Stimulated activated CD4-positive, alpha-beta T cell treated with anti-CD3 and anti-CD28 coated beads, Interleukin-15, amount 100 ng/mL, for 1 hour (primary cell): ENCODE results near the gene STK32B.

ENCODE experiments used
- DNase-seq, 2 donors: peaks; one replicate each; pipeline ENCODE4 v3.0.0-alpha.2; 2020; ENCODE audit warnings: low read depth in 1 of 2, low spot score in 1 of 2

Gene STK32B

DNA sequence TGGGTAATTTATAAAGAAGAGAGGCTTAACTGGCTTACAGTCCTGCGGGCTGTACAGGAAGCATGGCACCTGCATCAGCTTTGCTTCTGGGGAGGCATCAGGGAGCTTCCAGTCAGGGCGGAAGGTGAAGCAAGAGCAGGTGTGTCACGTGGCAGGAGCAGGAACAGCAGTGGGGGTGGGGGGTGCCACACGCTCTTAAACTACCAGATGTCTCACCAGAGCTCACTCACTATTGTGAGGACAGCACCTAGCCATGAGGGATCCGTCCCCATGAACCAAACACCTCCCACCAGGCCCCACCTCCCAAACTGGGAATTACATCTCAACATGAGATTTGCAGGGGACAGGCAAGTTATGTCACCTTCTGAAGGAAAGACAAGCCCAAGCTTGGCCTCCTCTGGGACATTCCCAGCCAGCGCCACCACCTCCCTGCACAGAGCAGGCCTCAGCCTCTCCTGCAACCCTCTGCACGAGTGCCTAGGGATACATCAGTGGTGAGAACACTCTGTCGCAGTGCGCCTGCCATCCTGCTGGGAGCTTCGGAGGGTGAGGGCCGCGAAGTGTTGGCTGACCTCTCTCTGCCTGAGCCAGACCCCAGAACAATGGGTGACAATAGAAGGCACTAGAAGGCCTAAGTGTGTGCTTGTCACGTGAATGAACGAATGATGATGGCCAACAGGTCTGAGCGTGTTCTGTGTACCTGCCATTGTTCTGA lies 412.8 kb downstream of the STK32B start:
- no peak for DNase-seq

DNA sequence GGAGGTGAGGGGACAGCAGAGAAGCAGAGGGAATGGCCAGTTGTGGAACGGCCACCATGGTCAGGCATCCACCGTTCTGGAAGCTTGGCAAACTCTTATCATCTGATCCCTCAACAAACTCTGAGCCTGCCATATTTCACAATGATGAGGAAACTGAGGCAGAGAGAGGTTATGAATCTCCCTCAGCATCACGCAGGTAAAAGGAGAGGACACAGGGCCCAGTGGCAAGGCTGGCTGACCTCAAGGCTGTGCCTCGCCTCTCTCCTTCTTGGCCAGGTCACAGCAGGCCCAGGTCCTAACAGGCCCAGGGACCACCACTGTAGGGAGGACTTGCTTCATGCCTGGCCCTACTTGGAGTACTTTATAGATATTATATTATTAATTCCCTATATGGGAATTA lies 414.2 kb downstream of the STK32B start:
- DNase-seq: no peak

DNA sequence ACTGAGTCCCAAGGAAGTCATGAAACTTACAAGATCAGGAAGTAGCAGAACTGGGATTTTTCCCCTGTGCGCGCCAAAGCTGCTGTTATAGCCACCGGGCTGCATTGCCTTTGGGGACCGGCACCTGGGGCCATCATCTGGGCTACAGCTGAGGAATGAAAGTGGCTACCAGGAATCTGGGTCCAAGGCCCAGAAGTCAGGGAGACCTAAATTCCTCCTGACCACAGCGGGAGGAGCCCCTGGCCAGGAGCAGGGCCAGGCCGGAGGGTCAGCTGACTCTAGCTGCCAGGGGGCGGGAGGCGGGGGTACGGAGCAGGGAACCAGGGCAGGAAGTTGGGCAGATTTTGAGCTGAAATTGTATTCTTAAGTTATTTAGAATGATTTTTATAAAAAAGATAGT lies 414.7 kb downstream of the STK32B start:
- no peak for DNase-seq

DNA sequence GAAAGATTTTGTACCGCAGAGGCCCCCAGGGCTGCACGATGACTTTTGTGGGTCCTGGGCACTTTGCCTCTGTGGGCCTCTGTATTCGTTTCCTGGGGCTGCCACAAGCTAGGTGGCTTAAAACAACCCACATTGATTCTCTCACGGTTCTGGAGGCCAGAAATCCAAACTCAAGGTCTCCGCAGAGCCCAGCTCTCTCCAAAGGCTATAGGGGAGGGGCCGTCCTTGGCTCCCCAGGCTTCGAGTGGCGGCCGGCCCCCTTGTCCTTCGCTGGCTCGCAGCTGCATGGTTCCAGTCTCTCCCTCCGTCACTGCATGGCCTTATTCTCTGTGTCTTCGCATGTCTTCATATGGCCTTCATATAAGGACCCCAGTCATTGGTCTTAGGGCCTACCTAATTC lies 415.8 kb downstream of the STK32B start:
- no peak for DNase-seq

DNA sequence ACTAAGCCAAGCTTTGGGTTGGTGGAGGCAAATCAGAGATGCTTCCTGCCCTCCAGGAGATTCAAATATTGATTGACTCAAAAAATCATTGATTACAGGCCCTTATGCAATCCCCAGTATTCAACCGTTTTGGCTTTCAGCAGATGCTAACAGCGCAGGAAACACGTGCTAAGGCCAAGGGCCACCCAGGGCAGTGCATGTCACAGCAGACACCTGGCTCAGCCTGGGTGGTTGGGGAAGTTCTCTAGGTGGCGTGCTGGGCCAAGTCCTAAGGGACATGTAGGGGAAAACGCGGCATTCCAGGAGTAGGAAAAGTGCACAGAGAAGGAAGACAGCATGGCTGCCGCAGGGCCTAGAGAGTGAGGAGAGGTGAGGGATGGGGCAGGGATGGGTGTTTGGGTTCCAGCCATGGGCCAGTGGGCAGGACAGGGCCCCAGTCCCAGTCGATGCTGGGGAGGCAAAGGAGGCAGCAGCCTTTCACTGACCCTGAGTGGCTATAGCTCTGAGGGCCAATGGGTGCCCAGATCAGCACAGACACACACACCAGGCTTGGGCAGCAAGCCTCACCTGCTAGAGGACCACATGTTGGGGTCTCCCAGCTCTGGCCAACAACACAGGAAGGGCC lies 418.0 kb downstream of the STK32B start:
- no peak for DNase-seq

DNA sequence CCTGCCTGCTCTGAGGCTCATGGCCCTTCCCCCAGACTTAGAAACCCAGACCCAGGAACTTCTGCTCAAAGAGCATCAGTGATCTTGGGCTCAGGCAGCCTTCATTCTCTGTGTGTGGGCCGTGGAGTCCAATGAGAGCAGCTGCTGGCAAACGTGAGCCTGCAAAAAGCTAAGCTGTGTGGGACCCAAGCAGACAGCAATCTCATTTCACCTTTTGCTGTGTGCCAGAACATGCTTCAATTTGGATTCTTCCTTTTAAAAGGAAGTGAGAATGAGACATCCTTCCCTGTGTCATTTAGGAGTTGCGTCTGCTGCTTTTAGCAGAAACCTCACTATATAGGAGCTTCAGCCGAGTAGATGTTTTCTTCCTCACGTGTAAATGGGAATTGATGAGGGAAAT lies 418.6 kb downstream of the STK32B start:
- DNase-seq: no peak

DNA sequence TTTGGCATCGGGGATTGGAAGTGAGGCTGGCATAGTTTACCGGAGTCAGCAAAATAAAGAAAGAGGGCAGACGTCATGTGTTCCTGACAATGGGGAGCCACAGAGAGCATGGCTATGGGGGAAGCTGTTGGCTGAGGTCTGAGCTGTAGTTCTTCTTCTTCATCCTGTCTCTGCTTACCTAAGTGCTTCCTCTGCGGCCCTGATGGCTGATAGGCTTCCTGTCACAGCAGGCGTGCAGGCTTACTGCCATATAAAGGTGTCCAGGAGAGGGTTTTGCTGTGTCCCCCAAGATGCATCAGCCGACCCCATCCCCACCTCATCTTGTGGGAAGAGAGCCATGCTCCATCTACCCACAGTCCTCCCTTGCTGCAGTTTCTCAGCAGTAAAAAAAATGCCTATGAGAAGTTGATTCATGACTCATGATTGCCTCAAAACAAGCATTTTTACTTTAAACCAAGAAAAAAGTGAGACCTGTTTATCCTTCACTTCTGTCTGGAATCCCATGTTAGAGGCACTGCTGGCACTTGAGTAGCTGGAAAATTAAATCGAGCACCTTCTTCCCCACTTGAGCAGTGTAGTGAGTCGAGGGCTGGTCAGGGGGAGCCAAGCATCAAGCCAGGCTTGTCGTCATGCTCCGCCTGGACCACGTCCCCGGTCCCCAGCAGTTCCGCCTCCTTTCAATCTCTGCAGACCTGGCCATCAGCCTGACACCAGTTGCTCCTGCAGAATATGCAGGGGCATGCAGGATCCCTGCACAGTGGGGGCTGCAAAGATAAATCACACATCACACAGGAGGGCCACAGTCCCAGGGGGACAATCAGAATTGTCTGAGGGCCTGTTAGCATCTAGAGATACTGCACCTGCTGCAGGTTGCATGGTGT lies 419.3 kb downstream of the STK32B start:
- no peak for DNase-seq

DNA sequence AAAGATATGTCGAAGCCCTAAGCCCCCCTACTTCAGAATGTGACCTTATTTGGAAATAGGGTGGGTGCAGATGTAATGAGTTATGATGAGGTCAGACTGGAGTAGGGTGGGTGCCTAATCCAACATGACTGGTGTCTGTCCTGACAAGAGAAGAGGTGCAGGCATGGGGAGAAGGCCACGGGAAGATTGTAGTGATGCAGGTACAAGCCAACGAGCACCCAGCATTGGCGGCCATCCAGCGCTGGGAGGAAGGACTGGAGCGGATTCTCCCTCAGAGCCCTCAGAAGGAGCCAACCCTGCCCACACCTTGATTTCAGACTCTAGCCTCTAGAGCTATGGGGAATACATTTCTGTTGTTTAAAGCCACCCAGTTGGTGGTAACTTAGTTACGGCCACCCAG lies 419.9 kb downstream of the STK32B start:
- no peak for DNase-seq

DNA sequence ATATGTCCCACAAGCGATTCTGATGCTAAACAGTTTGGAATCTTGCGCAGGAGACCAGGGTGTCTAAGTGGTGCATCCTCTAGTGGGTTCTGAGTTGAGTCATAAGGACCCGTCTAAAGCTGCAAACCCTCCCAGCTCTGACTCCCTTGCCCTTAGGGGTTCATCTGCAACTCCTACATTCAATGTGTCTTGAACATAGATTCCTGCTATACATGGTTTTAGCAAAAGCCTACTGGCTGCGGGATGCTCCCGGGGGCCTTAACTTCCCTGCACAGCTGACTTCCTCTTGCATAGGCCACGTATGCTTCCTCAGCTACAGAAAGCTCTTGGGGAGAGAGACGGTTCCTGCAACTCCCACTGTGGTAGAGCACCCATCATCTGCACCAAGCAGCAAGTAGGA lies 420.4 kb downstream of the STK32B start:
- no peak for DNase-seq

DNA sequence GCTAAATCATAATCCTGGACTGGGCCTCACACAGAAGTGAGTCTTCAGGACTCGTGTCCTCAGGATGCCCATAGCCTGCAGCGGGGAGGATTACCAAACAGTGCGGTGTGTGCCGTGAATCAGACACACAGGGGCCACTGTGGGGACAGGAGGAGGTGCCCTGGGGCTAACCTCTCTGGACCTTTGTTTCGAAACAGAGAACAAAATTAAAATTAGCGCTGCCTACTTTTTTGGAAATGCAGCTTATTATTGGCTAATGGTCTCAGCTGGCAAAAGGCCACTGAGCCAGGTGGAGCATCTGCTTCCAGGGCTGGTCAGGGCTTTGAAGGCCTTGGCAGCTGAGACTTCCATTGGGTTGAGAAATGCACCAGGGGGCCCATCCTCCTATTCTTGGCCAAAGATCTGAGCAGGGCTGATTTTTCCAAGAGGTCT lies 420.9 kb downstream of the STK32B start:
- no peak for DNase-seq

DNA sequence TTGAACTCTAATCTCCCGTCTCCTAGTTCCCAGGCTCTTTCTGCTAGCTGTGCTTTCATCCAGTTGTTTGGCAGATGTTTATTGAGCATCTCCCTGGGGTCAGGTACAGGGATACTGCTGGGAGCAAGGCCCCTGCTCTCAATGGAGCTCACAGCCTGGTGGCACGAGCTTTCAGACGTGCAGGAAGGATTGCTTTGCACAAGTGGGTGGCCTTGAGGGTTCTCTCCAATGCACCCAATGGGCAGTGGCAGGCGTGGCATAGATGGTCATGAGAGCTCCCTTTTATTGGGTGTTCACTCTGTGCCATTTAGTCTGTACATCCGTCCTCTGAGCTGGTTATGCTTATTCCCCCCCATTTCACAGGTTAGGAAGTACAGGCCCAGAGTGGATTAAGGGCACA lies 421.8 kb downstream of the STK32B start:
- no peak for DNase-seq

DNA sequence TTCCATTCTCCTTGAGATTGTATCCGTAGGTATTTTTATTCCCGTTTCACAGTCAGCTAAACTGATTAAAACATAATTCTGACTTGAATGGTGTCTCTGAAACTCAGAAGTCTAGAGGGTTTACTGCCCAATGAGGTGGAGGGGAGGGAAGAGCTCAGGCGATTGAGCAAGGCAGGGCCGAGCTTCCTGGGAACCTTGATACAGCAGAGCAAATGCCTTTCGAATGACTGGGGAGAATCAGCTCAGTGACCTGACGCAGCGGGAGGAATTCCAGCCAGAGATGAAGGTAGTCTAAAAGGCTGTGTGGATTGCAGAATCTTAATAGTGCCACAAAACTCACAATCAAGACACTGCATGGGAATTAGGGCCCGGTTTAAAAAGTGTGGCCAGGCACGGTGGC lies 423.5 kb downstream of the STK32B start:
- no peak for DNase-seq

DNA sequence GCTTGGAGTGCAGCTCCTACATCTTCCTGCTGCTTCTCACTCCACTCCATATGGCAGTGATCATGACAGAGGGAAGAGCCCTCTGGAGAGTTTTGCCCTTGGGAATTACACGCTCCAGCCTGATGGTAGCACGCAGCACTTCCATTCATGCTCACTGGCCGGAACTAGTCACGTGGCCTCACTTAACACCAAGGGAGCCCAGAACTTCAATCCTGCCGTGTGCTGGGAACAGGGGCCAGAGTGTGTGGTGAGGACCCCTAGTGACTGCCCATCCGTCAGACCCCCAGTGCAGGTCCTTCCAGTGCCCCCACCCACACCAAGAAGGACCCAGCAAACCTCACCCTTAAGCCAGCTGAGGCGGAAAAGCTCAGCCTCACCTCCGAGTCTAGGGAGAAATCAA lies 426.3 kb downstream of the STK32B start:
- DNase-seq: no peak

DNA sequence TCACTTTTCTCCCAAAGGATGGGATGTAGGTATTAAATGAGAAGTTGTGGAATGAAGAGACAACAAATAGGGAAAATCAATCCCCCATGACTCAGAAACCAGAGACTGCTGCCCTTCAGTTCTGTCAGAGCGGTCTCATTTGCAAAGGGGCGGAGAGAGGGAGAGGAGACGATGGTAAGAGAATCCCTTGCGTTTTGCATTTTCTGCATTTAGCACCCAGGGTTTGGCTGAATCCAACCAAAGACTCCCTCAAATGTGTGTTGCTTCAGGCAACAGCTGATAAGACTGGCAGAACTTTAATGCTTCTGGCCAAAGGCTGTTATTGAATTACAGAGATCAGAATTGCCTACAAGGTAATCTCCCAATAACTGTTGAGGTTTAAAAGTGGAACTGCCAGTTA lies 426.9 kb downstream of the STK32B start:
- DNase-seq: no peak

DNA sequence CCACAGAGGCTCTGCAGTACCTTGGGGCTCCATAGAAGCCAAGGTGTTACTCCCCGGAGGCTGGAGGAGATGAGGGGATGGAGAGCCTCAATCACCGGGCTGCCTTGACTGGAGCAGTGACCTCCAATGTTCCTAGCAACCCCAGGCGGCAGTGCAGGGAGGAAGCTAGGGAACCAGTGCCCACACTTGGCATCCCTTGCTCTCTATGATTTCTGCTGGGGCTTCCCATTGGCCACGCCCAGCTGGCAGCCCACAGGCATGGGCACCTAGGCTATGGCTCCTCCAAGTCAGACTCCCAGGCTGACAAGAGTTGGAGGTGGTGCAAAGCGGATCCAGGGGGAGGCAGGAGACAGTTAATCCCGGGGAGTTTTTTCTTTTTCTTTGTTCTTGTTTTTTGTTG lies 427.4 kb downstream of the STK32B start:
- no peak for DNase-seq

DNA sequence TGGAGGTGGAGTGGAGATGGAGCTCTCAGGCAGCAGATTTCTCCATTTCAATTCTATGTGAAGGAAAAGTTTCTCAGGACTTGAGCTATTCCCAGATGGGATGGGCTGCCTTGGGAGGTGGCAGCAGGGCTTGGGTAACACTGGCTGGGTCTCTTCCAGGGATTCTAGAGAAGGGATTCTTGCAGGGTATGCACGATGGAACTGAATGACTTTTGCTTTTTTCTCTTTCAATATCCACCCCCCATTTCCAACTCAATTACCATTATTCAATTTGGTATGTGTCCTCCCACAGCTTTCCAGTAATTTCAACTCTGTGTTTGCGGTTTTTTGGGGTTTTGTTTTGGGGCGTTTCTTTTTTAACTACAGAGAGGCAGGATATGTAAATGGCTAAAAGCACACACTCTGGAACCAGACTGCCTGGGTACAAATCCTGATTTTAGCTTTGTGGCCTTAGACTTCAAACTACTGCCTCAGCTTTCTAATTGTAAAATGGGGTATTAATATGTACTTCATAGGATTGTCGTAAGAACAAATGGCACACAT lies 428.3 kb downstream of the STK32B start:
- no peak for DNase-seq

DNA sequence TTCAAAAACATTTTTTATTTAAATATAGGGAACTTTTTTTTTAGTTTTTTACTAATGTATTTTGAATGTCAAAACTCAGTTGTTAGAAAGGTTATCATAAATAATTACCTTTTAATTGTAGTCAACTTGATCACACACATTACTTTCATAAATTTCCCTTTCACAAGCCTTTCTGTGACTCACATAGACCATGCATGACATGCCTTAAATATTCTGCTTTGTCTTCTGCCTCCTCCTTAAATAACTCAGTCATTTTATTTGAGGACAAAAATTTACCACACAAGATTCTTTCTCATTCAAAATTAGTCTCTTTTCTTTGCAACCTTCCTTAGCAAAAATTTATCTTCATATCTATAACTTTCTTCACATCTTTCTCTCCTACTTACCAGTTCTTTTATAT lies 437.1 kb downstream of the STK32B start:
- no peak for DNase-seq

DNA sequence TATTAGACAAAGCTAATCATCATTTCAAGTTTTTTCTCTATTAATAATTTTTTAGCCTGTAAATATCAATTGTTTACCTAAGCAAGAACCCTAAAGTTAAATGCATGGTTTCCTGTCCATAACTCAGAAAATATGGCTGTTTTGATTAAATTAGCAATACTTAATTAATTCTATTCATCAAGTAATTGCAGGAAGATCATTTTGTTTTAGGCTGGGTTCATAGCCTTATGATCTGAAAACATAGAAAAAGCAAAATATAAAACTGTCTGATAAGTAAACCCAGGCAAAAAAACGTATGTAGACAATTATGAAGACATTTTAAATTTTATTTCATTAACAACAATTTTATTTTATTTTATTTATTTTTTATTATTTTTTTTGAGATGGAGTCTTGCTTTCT lies 438.0 kb downstream of the STK32B start:
- DNase-seq: no peak

DNA sequence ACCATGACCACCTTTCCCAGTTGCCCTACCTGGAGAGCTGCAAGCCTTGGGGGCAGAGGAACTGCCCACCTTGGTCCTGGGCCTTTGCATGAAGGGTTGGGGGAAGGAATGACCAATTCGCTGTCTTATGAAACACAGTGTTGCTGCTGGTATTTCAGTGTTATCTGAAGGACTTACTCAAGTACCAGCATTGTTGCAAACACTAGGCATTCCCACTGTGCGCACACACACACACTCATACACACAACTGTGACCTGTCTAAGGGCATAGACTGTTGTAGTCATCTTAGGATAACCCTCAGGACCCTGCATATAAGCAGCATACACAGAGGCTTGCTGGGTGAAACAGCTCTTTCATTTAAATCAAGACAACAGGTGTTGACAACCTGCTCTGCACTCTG lies 446.2 kb downstream of the STK32B start:
- no peak for DNase-seq

DNA sequence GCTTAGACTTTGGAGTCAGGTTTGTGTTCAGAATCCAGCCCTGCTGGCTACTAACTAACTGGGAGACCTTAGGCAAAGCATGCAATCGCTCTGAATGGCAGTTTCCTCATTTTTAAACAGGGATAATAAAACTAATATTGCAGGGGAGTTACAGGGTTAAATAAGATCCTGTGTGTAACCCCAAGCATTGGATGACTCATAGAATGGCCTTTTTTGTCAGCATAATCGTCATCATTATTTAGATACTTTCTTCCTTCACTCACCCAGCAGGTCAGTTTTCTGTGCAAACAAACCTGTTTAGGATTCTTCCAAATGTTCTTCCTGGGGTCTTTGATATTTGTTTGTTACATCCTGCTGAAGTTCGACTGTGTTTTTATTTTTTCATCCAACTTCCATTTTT lies 448.9 kb downstream of the STK32B start:
- DNase-seq: no peak

DNA sequence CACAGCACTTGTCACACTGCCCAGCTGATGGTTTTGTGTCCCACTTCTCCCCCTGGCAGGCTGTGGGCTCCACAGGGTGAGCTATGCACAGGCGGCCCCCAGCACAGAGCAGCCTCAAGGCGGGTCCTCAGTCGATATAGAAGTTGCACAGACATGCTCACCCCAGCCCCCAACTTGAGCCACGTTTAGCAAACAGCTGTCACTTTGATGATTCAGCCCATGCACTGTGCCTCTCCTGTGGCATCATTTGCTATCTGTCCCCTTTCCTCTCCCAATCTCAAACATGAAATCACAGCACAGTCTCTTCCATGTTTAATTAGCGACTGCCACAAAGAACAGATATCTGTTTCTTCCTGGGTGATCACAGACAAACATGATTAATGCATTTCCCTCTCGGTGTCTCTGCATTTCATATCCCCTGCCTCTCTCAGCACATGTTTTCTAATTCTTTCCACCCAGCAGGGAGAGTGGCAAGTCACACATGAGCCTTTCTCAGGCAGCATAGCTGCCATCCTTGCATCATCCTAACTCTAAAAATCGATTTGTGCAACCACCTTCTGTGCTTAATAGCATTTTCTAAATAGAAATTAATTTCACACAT lies 452.2 kb downstream of the STK32B start:
- no peak for DNase-seq

DNA sequence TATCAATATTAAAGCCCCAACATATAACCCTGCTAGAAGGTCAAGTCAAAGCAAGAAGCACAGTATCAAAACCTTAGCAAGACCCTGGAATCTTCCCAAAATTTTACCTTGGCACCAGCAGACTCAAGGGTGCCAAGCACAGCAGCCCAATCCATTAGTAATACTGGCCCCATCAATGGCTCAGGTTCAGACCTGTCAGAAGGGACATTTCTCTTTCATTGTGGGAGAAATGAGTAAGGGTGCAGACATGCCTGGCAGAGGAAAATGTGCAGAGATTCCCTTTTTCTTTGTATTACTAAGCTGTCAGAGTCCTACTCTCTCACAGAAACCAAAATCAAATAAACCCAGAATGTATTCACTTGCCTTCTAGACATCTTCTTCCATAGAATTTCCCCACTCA lies 453.2 kb downstream of the STK32B start:
- DNase-seq: no peak
